K562 (cell line): ENCODE data around the gene TSSK2. TPM values are rescaled to one million over a fixed set of nuclear protein-coding genes. Genes with fewer than 3 reads are reported as not detected.

Experiments used
- ARID3B ChIP-seq: fragments of 250-450 bp; sonication (Bioruptor Pico); IDR thresholded peaks from 2 replicates; pipeline ENCODE4 v1.4.0; 2020; ENCODE audit warnings: borderline replicate concordance
- E2F4 ChIP-seq: sonication (generic); formaldehyde crosslinking; IDR thresholded peaks from 2 replicates; pipeline ENCODE4 v1.8.0; 2022; ENCODE audit warnings: mild to moderate bottlenecking, low read depth, missing genetic modification reagents
- FOXP1 ChIP-seq: sonication (generic); formaldehyde crosslinking; IDR thresholded peaks from 2 replicates; pipeline ENCODE4 v1.8.0; 2022; ENCODE audit warnings: mild to moderate bottlenecking, missing genetic modification reagents
- GTF2F1 ChIP-seq: IDR thresholded peaks from 2 replicates; pipeline ENCODE4 v1.6.1; 2011; ENCODE audit warnings: low read depth, low read length, improper control_type of control experiment
- HLTF ChIP-seq: fragments of 450-650 bp; IDR thresholded peaks from 2 replicates; pipeline ENCODE4 v1.6.1; 2016
- IRF9 ChIP-seq: fragments of 450-650 bp; IDR thresholded peaks from 2 replicates; pipeline ENCODE4 v1.6.1; 2016; ENCODE audit warnings: missing biosample characterization, missing genetic modification characterization
- L3MBTL2 ChIP-seq: fragments of 450-650 bp; IDR thresholded peaks from 2 replicates; pipeline ENCODE4 v1.6.1; 2016; ENCODE audit warnings: mild to moderate bottlenecking, moderate library complexity
- MTA1 ChIP-seq: fragments of 450-650 bp; IDR thresholded peaks from 2 replicates; pipeline ENCODE4 v1.6.1; 2017; ENCODE audit warnings: borderline replicate concordance
- NFIC ChIP-seq: fragments of 450-650 bp; IDR thresholded peaks from 2 replicates; pipeline ENCODE4 v1.6.1; 2017; ENCODE audit warnings: mild to moderate bottlenecking, inconsistent platforms
- POLR2AphosphoS5 ChIP-seq: IDR thresholded peaks from 2 replicates; pipeline ENCODE4 v1.6.1; 2011; ENCODE audit warnings: mild to moderate bottlenecking, low read depth, low read length, moderate library complexity; ENCODE audit not compliant: control insufficient read depth, insufficient read depth
- PTBP1 ChIP-seq: fragments of 200-400 bp; formaldehyde crosslinking; IDR thresholded peaks from 2 replicates; pipeline ENCODE4 v1.6.1; 2017; ENCODE audit warnings: low read depth, low read length
- RFX7 ChIP-seq: fragments of 250-450 bp; sonication (Bioruptor Pico); IDR thresholded peaks from 2 replicates; pipeline ENCODE4 v1.5.1; 2021; ENCODE audit warnings: mild to moderate bottlenecking
- SMC3 ChIP-seq: conservative IDR thresholded peaks from 2 replicates; pipeline ENCODE4 v1.6.1; 2011; ENCODE audit warnings: low read depth, low read length, improper control_type of control experiment; ENCODE audit not compliant: insufficient read depth
- THAP12 ChIP-seq: fragments of 250-450 bp; sonication (Bioruptor Pico); IDR thresholded peaks from 2 replicates; pipeline ENCODE4 v1.9.0; 2021; ENCODE audit warnings: mild to moderate bottlenecking, inconsistent platforms
- THAP7 ChIP-seq: fragments of 250-450 bp; sonication (Bioruptor Pico); IDR thresholded peaks from 2 replicates; pipeline ENCODE4 v1.5.0; 2021
- ZBTB9 ChIP-seq: fragments of 450-650 bp; formaldehyde crosslinking; IDR thresholded peaks from 2 replicates; pipeline ENCODE4 v1.4.0; 2020; ENCODE audit warnings: mild to moderate bottlenecking, moderate library complexity
- ZNF263 ChIP-seq: sonication (generic); formaldehyde crosslinking; IDR thresholded peaks from 2 replicates; pipeline ENCODE4 v1.8.0; 2022; ENCODE audit warnings: mild to moderate bottlenecking, missing genetic modification reagents, borderline replicate concordance
- ZNF395 ChIP-seq: fragments of 200-800 bp; sonication (Bioruptor generic); IDR thresholded peaks from 2 replicates; pipeline ENCODE4 v1.6.1; 2017; ENCODE audit warnings: missing genetic modification characterization, missing compliant biosample characterization
- polyA plus RNA-seq, 8 experiments: library from polyadenylated mRNA; depleted of rRNA in 4 of 8; stranded (reverse) in 5 of 8; unstranded in 3 of 8; fragments of >200 nt; fragmentation: Nextera tagmentation in 2 of 8; fragmentation: Illumina TruSeq in 1 of 8; extraction: Ambion mirVana in 2 of 8; extraction: Trizol in 1 of 8; gene quantifications; 2 replicates each; pipeline versions ENCODE4 v1.2.1 to v1.2.3, GENCODE V29; 2011 to 2014; ENCODE audit warnings: inconsistent platforms in 1 of 8, missing spikeins in 1 of 8
- total RNA-seq, 7 experiments: library from RNA; depleted of rRNA in 6 of 7; stranded (reverse); fragments of >200 nt in 6 of 7; fragmentation: Illumina TruSeq in 2 of 7; extraction: Trizol in 2 of 7; gene quantifications; 2 replicates each; pipeline versions ENCODE4 v1.2.1 to v1.2.3, GENCODE V29; 2011 to 2021; ENCODE audit warnings: low replicate concordance in 1 of 7

Gene TSSK2
- total and polyA plus RNA-seq, 9 of the 15 experiments (the other 6 are each of a cell fraction or from before 2014, with no cell fraction given), result 0.04 TPM; not detected in 8

- TF ChIP-seq MTA1 (peak; percentile 60; the same call in 1 of the 2 replicates), THAP7 (0 out of 2 replicates have a peak, but pooled peaks have one; percentile 24), ARID3B (CRISPR knock-in tag) (peak; percentile 92; the same call in 1 of the 2 replicates), L3MBTL2 (peak; percentile 83), POLR2AphosphoS5 (peak; percentile 96), PTBP1 (0 out of 2 replicates have a peak, but pooled peaks have one; percentile 10), RFX7 (CRISPR knock-in tag) (no peak), ZBTB9 (peak; percentile 93), E2F4 (CRISPR knock-in tag) (no peak), ZNF263 (CRISPR knock-in tag) (no peak), FOXP1 (CRISPR knock-in tag) (no peak), NFIC (peak; percentile 34; the same call in 1 of the 2 replicates), THAP12 (CRISPR knock-in tag) (peak; percentile 98), ZNF395 (CRISPR knock-in tag) (peak; percentile 84), IRF9 (tag) (no peak), GTF2F1 (peak; percentile 86), SMC3 (peak; percentile 37), HLTF (peak; percentile 78; the same call in 1 of the 2 replicates)
Observed at GRCh38 chr22:19122143-19122751, 8.9 kb upstream of the TSSK2 start, which contains the start of gene DGCR2 (continued).
